ENCODE measurements around the gene DSC1. TPM values are rescaled to one million over a fixed set of nuclear protein-coding genes. Genes with fewer than 3 reads are reported as not detected.

DSC1 gene
- total and polyA plus RNA-seq, 2 of the 8 experiments (the other 6 are each of a cell fraction or from before 2014, with no cell fraction given), result 0.02 TPM; not detected in 1

DNA sequence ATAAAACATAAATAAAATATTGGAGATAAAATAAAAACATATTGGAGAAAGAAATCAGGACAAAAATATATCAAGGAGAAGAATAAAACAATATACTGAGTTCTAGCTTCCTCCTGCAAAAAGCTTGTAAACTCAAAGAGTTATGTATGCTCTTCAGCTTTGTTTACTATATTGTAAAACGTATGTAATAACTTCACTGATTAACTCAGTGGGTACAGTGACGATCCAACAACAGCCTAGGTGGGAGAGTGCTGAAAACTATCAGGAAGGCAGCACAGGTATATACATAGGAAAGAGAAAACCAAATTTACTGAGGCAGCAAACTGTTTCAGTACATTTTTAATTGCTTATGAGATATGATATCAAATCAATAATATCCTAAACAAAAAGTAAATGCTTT, 68.8 kb downstream of the DSC1 start:
- Histone ChIP-seq H3K56ac (replicated peaks; ENCODE audit: insufficient read length, low read depth, low read length) (no peak overlapping the region), H2BK120ac (replicated peaks; ENCODE audit: low read depth, low read length) (no peak overlapping the region), H3K18ac (ENCODE audit: extremely low read depth, low read length) (no peak overlapping the region), H4K8ac (ENCODE audit: extremely low read depth, insufficient read depth, low read length) (no peak overlapping the region), H3K23ac (ENCODE audit: insufficient read length) (no peak overlapping the region), H3K4ac (replicated peaks; ENCODE audit: insufficient read length, low read depth, low read length) (no peak overlapping the region), H3K14ac (ENCODE audit: insufficient read length) (no peak overlapping the region), H4K5ac (ENCODE audit: insufficient read length, low read depth, low read length) (no peak overlapping the region), H3K4me2 (ENCODE audit: insufficient read depth in 1 of 2, low read depth in 2 of 2, low read length in 2 of 2) (no peak overlapping the region), H2AK5ac (ENCODE audit: low read depth, low read length) (no peak overlapping the region), H3K27ac (ENCODE audit: low read depth, low read length) (no peak overlapping the region), H3K79me2 (ENCODE audit: control insufficient read depth in 1 of 2, insufficient read depth in 2 of 2, low read length in 2 of 2) (peaks cover 0 to 53% of the 10 kb centered on the region in 2 experiments; a peak in 2 of 4 replicates), H3K23me2 (ENCODE audit: low read depth, low read length) (no peaks in the 10 kb centered on the region), H3K4me1 (replicated peaks in 1 of 4; ENCODE audit: control insufficient read depth in 3 of 4, insufficient read depth in 4 of 4, low read length in 3 of 4) (peaks cover 0 to 4% (median 0%) of the 10 kb centered on the region in 4 experiments; a peak in 2 of 7 replicates), H3K4me3 (ENCODE audit: extremely low read depth in 1 of 4, insufficient read depth in 2 of 4, low read depth in 3 of 4, low read length in 4 of 4) (no peak overlapping the region), H3K9ac (replicated peaks in 1 of 4; ENCODE audit: extremely low read depth in 1 of 4, low read depth in 3 of 4, low read length in 3 of 4) (no peak overlapping the region), H3K9me3 (ENCODE audit: insufficient read depth in 2 of 2, low read depth in 1 of 2, low read length in 1 of 2) (no peaks in the 10 kb centered on the region), H2BK20ac (ENCODE audit: low read length) (no peak overlapping the region), H2BK15ac (ENCODE audit: low read length) (no peak overlapping the region), H3K79me1 (ENCODE audit: low read depth, low read length) (no peaks in the 10 kb centered on the region), H4K91ac (replicated peaks; ENCODE audit: insufficient read length, low read length) (no peak overlapping the region), H2BK5ac (ENCODE audit: low read depth, low read length) (no peak overlapping the region), H2BK12ac (ENCODE audit: low read depth, low read length) (no peak overlapping the region), H2AFZ (ENCODE audit: low read length) (no peak overlapping the region), H3K36me3 (ENCODE audit: control insufficient read depth in 2 of 4, insufficient read depth in 4 of 4, low read length in 3 of 4) (peaks cover 2 to 35% (median 18%) of the 10 kb centered on the region in 4 experiments; a peak in 6 of 8 replicates), H4K20me1 (replicated peaks in 1 of 2; ENCODE audit: control insufficient read depth in 1 of 2, insufficient read depth in 2 of 2, low read length in 2 of 2) (peaks cover 0 to 7% of the 10 kb centered on the region in 2 experiments), H3K27me3 (replicated peaks in 1 of 4; ENCODE audit: control insufficient read depth in 3 of 4, extremely low read depth in 1 of 4, insufficient read depth in 3 of 4, low read length in 3 of 4) (no peaks in the 10 kb centered on the region)
- CTCF ChIA-PET (ENCODE audit: partially characterized antibody), result no interaction called here
- no peak for TF ChIP-seq CBX5 (IDR thresholded peaks at IDR 0.05; ENCODE audit: low read depth, low read length)
- no peak for TF ChIP-seq KDM4A (IDR thresholded peaks at IDR 0.05; ENCODE audit: low read depth, low read length, severe bottlenecking)
- TF ChIP-seq TEAD4 (IDR thresholded peaks at IDR 0.05; ENCODE audit: low read depth, low read length), result no peak
- no peak for TF ChIP-seq RFX5 (IDR thresholded peaks at IDR 0.05; ENCODE audit: borderline replicate concordance, low read depth, low read length)
- TF ChIP-seq EZH2 (IDR thresholded peaks at IDR 0.05; ENCODE audit: low read depth, low read length, severe bottlenecking), result no peak
- no peak for TF ChIP-seq BCL11A (IDR thresholded peaks at IDR 0.05; ENCODE audit: low read depth in 2 of 2, low read length in 2 of 2)
- WGBS, 2 experiments (ENCODE audit: extremely low coverage in 1 of 2, insufficient coverage in 1 of 2, insufficient read length in 1 of 2, insufficient replicate concordance in 2 of 2, low coverage in 1 of 2, low lambda C conversion rate in 2 of 2, missing lambda C conversion rate in 1 of 2), result 84% methylated on average over 2 of the region's 2 CpGs; no CpG with 5 or more reads in 1 of the 2 experiments
- no peak for DNase-seq (ENCODE audit: low read depth in 1 of 2, low spot score in 2 of 2)
- no peak for FAIRE-seq
- POLR2A ChIA-PET (ENCODE audit: partially characterized antibody), result no interaction called here
